PC-9 (cell line): ENCODE measurements around the gene IGIP.

Experiments used
- CTCF ChIP-seq: fragments of 200-600 bp; sonication (generic); conservative IDR thresholded peaks from 2 replicates; pipeline ENCODE4 v1.6.1; 2017; ENCODE audit warnings: mixed run types, antibody characterized with exemption, mild to moderate bottlenecking, moderate library complexity
- EZH2 ChIP-seq: fragments of 200-600 bp; sonication (generic); IDR thresholded peaks from 2 replicates; pipeline ENCODE4 v1.8.0; 2017; ENCODE audit warnings: antibody characterized with exemption, low read depth

GRCh38 chr5:140165101-140165922, 39.6 kb downstream of the IGIP start:
- TF ChIP-seq CTCF (no peak), EZH2 (no peak)
